Measurements from ENCODE around the gene TRIO. TPM values are rescaled to one million over a fixed set of nuclear protein-coding genes. Genes with fewer than 3 reads are reported as not detected.

The TRIO gene
- total RNA-seq, 1 experiment from 2014 or later, result 68.4 TPM

DNA sequence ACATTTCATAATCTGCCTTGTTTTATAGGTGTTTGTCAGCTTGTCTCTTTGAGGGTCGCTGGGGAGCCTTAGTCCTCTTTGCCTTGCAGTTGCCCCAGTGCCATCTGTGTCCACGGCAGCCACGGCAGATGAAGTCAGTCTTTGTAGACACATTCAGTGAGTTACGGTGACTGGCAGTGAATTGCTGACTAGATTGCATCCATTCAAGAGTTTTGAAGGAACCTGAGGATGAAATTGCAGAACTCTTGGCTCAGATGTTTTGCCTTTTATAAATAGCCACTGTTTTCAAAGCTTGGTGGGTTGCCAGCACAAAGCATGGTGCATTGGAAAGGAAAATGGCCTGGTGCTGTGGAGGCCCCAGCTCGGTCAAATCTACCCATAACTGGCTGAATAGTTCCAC, 125.6 kb downstream of the TRIO start (continued):
- TF ChIP-seq ELF1 (IDR thresholded peaks at IDR 0.05; ENCODE audit: borderline replicate concordance, low read depth) (no peak), ZNF274 (IDR thresholded peaks at IDR 0.05; ENCODE audit: low read depth, low read length) (no peak), EZH2 (IDR thresholded peaks at IDR 0.05) (no peak)
- TF ChIP-seq, protein P1, sequence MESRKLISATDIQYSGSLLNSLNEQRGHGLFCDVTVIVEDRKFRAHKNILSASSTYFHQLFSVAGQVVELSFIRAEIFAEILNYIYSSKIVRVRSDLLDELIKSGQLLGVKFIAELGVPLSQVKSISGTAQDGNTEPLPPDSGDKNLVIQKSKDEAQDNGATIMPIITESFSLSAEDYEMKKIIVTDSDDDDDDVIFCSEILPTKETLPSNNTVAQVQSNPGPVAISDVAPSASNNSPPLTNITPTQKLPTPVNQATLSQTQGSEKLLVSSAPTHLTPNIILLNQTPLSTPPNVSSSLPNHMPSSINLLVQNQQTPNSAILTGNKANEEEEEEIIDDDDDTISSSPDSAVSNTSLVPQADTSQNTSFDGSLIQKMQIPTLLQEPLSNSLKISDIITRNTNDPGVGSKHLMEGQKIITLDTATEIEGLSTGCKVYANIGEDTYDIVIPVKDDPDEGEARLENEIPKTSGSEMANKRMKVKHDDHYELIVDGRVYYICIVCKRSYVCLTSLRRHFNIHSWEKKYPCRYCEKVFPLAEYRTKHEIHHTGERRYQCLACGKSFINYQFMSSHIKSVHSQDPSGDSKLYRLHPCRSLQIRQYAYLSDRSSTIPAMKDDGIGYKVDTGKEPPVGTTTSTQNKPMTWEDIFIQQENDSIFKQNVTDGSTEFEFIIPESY (IDR thresholded peaks at IDR 0.05; ENCODE audit: extremely low read depth, insufficient replicate concordance, low read length), result no peak

DNA sequence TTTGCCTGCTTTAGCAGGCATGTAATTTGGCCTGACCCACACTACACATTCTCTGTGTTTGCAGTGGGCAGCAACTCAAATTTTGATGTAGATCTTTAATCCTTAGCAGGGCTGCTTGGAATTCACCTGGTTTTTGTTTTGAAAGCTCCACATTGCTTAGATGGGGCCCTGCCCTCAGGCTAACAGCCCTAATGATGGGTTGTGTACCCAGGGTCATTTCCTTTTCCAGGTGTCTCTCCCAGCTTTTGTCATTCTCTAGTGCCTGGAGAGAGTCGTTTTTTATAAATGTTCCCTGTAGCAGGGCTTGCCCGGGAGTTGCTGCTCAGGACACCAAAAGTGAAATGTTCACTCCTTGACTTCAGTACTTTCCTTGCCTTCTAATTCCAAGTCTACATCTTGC, 126.3 kb downstream of the TRIO start:
- no peak for ATAC-seq
- no peak for DNase-seq (ENCODE audit: low read depth, low spot score)
- intact Hi-C loops (cut with micrococcal nuclease), result loop anchor here (5.0 kb wide), 2 partner anchors 92 to 232 kb away; no protein-coding TSS in a partner anchor
- no peaks in the 10 kb centered on the region for H3K9me3 ChIP-seq (ENCODE audit: control insufficient read depth in 1 of 2, insufficient read depth in 1 of 2, low read depth in 1 of 2, low read length in 2 of 2)
- H3K4me2 ChIP-seq (ENCODE audit: low read length), result peak overlapping the region; percentile 68
- H3K79me2 ChIP-seq (ENCODE audit: insufficient read depth, low read length), result peaks cover 81% of the 10 kb centered on the region
- no peaks in the 10 kb centered on the region for H3K9me2 ChIP-seq (ENCODE audit: insufficient read depth)
- 0 out of 4 replicates have a peak overlapping the region, but pooled peaks of 1 of the 2 experiments have one; percentile 0 for H3K4me3 ChIP-seq (replicated peaks in 1 of 2; ENCODE audit: low read depth in 1 of 2, low read length in 2 of 2)
- H3K9ac ChIP-seq (ENCODE audit: low read length), result peak overlapping the region; percentile 40
- no TSS peak for BruUV-seq (replicated peaks)
- TF ChIP-seq JUND (IDR thresholded peaks at IDR 0.05) (no peak), ELF1 (IDR thresholded peaks at IDR 0.05; ENCODE audit: borderline replicate concordance, low read depth) (no peak), SP1 (IDR thresholded peaks at IDR 0.05; ENCODE audit: low read depth) (no peak), TCF7L2 (IDR thresholded peaks at IDR 0.05; ENCODE audit: borderline replicate concordance, extremely low read depth, insufficient read depth, insufficient read length) (no peak), YY1 (IDR thresholded peaks at IDR 0.05; ENCODE audit: extremely low read depth, insufficient replicate concordance, low read depth, low read length) (no peak), POLR2AphosphoS5 (IDR thresholded peaks at IDR 0.05; ENCODE audit: low read depth, low read length) (no peak)
- RAD21 ChIA-PET (ENCODE audit: low non-redundant PET in 1 of 2, low total read pairs in 2 of 2, uncharacterized antibody in 2 of 2, unreplicated experiment in 2 of 2), result no interaction called here
- H2AFZ ChIP-seq (ENCODE audit: low read depth, low read length, poor library complexity, severe bottlenecking), result no peak overlapping the region
- H3K27ac ChIP-seq (ENCODE audit: low read depth, low read length), result peak overlapping the region; percentile 56; the same call in 1 of the 2 replicates
- CTCF ChIA-PET, result interaction anchor here (1.0 to 1.7 kb wide), 4 partner anchors 37 to 84 kb away, joined by 3 to 5 read pairs (median 4); no protein-coding TSS in a partner anchor
- H3K4me1 ChIP-seq (ENCODE audit: control insufficient read depth in 1 of 2, insufficient read depth in 2 of 2, low read length in 2 of 2), result peaks cover 52 to 64% of the 10 kb centered on the region in 2 experiments
- POLR2A ChIA-PET, result interaction anchor here (0.8 kb wide), 1 partner anchor 231 kb away, joined by 3 read pairs; no protein-coding TSS in a partner anchor
- no peaks in the 10 kb centered on the region for H3K27me3 ChIP-seq (ENCODE audit: insufficient read depth, low read length)
- no peaks in the 10 kb centered on the region for H4K20me1 ChIP-seq (ENCODE audit: insufficient read depth)
- H3K36me3 ChIP-seq (ENCODE audit: control insufficient read depth in 1 of 2, insufficient read depth in 2 of 2, low read length in 2 of 2), result peaks cover 0 to 6% of the 10 kb centered on the region in 2 experiments; a peak in 1 of 4 replicates

Data from HCT116 (cell line).